Endothelial cell of umbilical vein (primary cell): ENCODE data around the gene KLF17. TPM values are rescaled to one million over a fixed set of nuclear protein-coding genes. Genes with fewer than 3 reads are reported as not detected.

Experiments
- BruUV-seq: library from RNA; stranded (reverse); fragments of 400-500 nt; replicated peaks from 2 replicates; lab custom pipeline; 2021; lab: Mats Ljungman, UMichigan
- CTCF ChIA-PET: fragments of 300-600, 350-600 bp; sonication (Branson Sonifier 250); formaldehyde crosslinking; loops from one replicate; lab custom pipeline; 2021; ENCODE audit warnings: antibody characterized with exemption, inconsistent platforms; lab: Charles Lee
- POLR2A ChIA-PET: fragments of 300-600, 350-600 bp; sonication (Branson Sonifier 250); formaldehyde crosslinking; loops from one replicate; lab custom pipeline; 2021; ENCODE audit warnings: antibody characterized with exemption, inconsistent platforms; lab: Charles Lee
- DNase-seq: peaks from one replicate; pipeline ENCODE4 v3.0.0-alpha.2; 2011; ENCODE audit warnings: low read depth, low spot score
- FAIRE-seq: peaks from 2 replicates; lab custom pipeline; 2011; peaks lifted over from hg19 to GRCh38; lab: Jason Lieb, UNC
- H2AFZ ChIP-seq: 2 replicates; pipeline ENCODE4 v1.6.0; 2012; ENCODE audit warnings: low read depth, low read length, control low read depth, inconsistent platforms
- H3K27ac ChIP-seq: 2 replicates; pipeline ENCODE4 v1.5.1; 2011; ENCODE audit warnings: low read depth, mild to moderate bottlenecking, control low read depth, low read length, moderate library complexity; ENCODE audit not compliant: insufficient read depth
- H3K27me3 ChIP-seq, 2 experiments: 2 replicates each; pipeline versions ENCODE4 v1.6.0 to v1.6.1; 2011; ENCODE audit warnings: low read length in 2 of 2, mixed read lengths in 1 of 2; ENCODE audit not compliant: control insufficient read depth in 2 of 2, insufficient read depth in 2 of 2
- H3K36me3 ChIP-seq, 2 experiments: 2 replicates in 1 of 2; 3 replicates in 1 of 2; pipeline ENCODE4 v1.5.1; 2011; ENCODE audit warnings: low read length in 2 of 2, mild to moderate bottlenecking in 1 of 2, moderate library complexity in 1 of 2; ENCODE audit not compliant: control insufficient read depth in 2 of 2, insufficient read depth in 2 of 2; ENCODE audit errors: extremely low read depth in 1 of 2
- H3K4me1 ChIP-seq: 3 replicates; pipeline ENCODE4 v1.5.1; 2011; ENCODE audit warnings: mild to moderate bottlenecking, low read length; ENCODE audit not compliant: control insufficient read depth, insufficient read depth; ENCODE audit errors: extremely low read depth
- H3K4me2 ChIP-seq: 2 replicates; pipeline ENCODE4 v1.6.1; 2011; ENCODE audit warnings: low read length, control low read depth, mixed read lengths; ENCODE audit not compliant: insufficient read depth
- H3K4me3 ChIP-seq, 3 experiments: fragments of 200-600 bp in 1 of 3; sonication (generic), shearing (Covaris generic) in 1 of 3; replicated peaks in 1 of 3; 2 replicates each; pipeline ENCODE4 v1.5.1; 2011 to 2016; ENCODE audit warnings: control low read depth in 3 of 3, low read length in 3 of 3, mild to moderate bottlenecking in 2 of 3, inconsistent platforms in 1 of 3, low read depth in 1 of 3, moderate library complexity in 1 of 3; ENCODE audit not compliant: insufficient read depth in 1 of 3
- H3K79me2 ChIP-seq: 2 replicates; pipeline ENCODE4 v1.6.0; 2012; ENCODE audit warnings: low read length, inconsistent platforms; ENCODE audit not compliant: control insufficient read depth, insufficient read depth
- H3K9ac ChIP-seq: replicated peaks from 2 replicates; pipeline ENCODE3; 2011; ENCODE audit warnings: low read length, control low read depth; ENCODE audit not compliant: insufficient read depth; ENCODE audit errors: extremely low read depth
- H3K9me1 ChIP-seq: replicated peaks from 3 replicates; pipeline ENCODE4 v1.6.0; 2011; ENCODE audit warnings: mild to moderate bottlenecking, low read length; ENCODE audit not compliant: control insufficient read depth, insufficient read depth; ENCODE audit errors: extremely low read depth
- H3K9me3 ChIP-seq: replicated peaks from 2 replicates; pipeline ENCODE4 v1.5.1; 2012; ENCODE audit warnings: low read length, inconsistent platforms; ENCODE audit not compliant: control insufficient read depth, insufficient read depth
- H4K20me1 ChIP-seq: replicated peaks from 2 replicates; pipeline ENCODE3; 2011; ENCODE audit warnings: mild to moderate bottlenecking, low read length; ENCODE audit not compliant: control insufficient read depth, insufficient read depth; ENCODE audit errors: extremely low read depth
- CTCF ChIP-seq, 2 donors: IDR thresholded peaks; 1 replicate in 1 of 2; 2 replicates in 1 of 2; pipeline ENCODE4 v1.5.1; 2011; ENCODE audit warnings: low read length in 2 of 2, mild to moderate bottlenecking in 2 of 2, moderate library complexity in 2 of 2, control low read depth in 1 of 2, inconsistent platforms in 1 of 2, low read depth in 1 of 2; ENCODE audit not compliant: insufficient read depth in 1 of 2; ENCODE audit errors: extremely low read depth in 1 of 2
- EZH2 ChIP-seq: IDR thresholded peaks from 2 replicates; pipeline ENCODE4 v1.6.1; 2012; ENCODE audit warnings: borderline replicate concordance, low read depth, mild to moderate bottlenecking, moderate library complexity, low read length, inconsistent platforms; ENCODE audit not compliant: severe bottlenecking
- GATA2 ChIP-seq: IDR thresholded peaks from 2 replicates; pipeline ENCODE4 v1.7.0; 2011; ENCODE audit warnings: low read depth, mild to moderate bottlenecking, moderate library complexity, mixed read lengths, low read length; ENCODE audit not compliant: insufficient read length, insufficient read depth
- JUN ChIP-seq: IDR thresholded peaks from 2 replicates; pipeline ENCODE4 v1.6.1; 2011; ENCODE audit warnings: borderline replicate concordance, low read depth; ENCODE audit not compliant: insufficient read length, insufficient read depth
- MAX ChIP-seq: IDR thresholded peaks from 2 replicates; pipeline ENCODE4 v1.6.1; 2011; ENCODE audit not compliant: insufficient read depth, insufficient read length
- MYC ChIP-seq: IDR thresholded peaks from one replicate; pipeline ENCODE4 v1.6.1; 2011; ENCODE audit warnings: mild to moderate bottlenecking, low read depth, low read length
- dilution Hi-C: fragments of 300-500 bp; cut with MboI; formaldehyde crosslinking; loops from one replicate; pipeline ENCODE4 v1.15.0; 2019; ENCODE audit warnings: low sequenced_read_pairs; ENCODE audit not compliant: extremely low pct_ligation_motif_present
- intact Hi-C: fragments of 100-400 bp; cut with micrococcal nuclease; formaldehyde crosslinking; loops from one replicate; pipeline ENCODE4 v1.10.0; 2022
- polyA plus RNA-seq, 4 experiments: library from polyadenylated mRNA; depleted of rRNA in 3 of 4; stranded (reverse) in 3 of 4; unstranded in 1 of 4; fragments of >200 nt; gene quantifications; 2 replicates each; pipeline versions ENCODE4 v1.2.1 to v1.2.3, GENCODE V29; 2011 to 2012; ENCODE audit warnings: missing spikeins in 1 of 4
- total RNA-seq: library from RNA; stranded (reverse); gene quantifications from 2 replicates; pipeline ENCODE4 v1.2.3, GENCODE V29; 2021

Gene KLF17
- total and polyA plus RNA-seq, 2 donors (not counting 3 experiments of a cell fraction or from before 2014, with no cell fraction given): not detected

DNA sequence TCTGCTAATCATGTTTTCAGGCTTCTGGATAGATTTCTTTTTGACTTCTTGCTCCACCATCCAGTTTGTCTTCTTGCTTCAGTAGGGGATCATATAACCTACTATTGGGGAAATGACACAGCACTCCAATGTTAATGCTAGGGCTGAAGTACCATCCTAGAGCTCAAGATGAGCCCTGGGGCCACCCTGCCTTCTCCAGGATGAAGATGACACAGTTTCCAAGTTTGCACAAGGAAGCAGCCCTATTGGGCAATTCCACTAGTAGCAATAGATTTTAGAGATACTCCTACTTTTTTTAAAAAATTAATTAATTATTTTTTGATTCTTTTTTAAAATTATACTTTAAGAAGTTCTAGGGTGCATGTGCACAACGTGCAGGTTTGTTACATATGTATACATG lies 34.1 kb downstream of the KLF17 start:
- no peaks in the 10 kb centered on the region for H3K36me3 ChIP-seq
- POLR2A ChIA-PET: no interaction called here
- TF ChIP-seq MYC (no peak), MAX (no peak), EZH2 (no peak), JUN (no peak), GATA2 (no peak), CTCF (IDR thresholded peaks at IDR 0.05; ENCODE audit: extremely low read depth in 1 of 2, insufficient read depth in 1 of 2, low read depth in 1 of 2, low read length in 2 of 2) (no peak)
- dilution Hi-C loops: no loop called here
- H3K4me3 ChIP-seq: no peak overlapping the region
- intact Hi-C loops: no loop called here
- no peaks in the 10 kb centered on the region for H3K9me1 ChIP-seq
- DNase-seq (no peak), FAIRE-seq (no peak)
- no peak overlapping the region for H3K27ac ChIP-seq
- no peaks in the 10 kb centered on the region for H3K9me3 ChIP-seq
- H3K27me3 ChIP-seq: peaks cover 0 to 4% of the 10 kb centered on the region in 2 experiments
- no peaks in the 10 kb centered on the region for H3K4me1 ChIP-seq
- H3K79me2 ChIP-seq: no peaks in the 10 kb centered on the region
- H3K4me2 ChIP-seq: no peak overlapping the region
- H4K20me1 ChIP-seq: no peaks in the 10 kb centered on the region
- no TSS peak for BruUV-seq
- H2AFZ ChIP-seq: no peak overlapping the region
- no peak overlapping the region for H3K9ac ChIP-seq
- CTCF ChIA-PET: no interaction called here
